Inflammatory macrophage treated with lipopolysaccharide for 1 hour (primary cell): ENCODE results near the gene UBE2M.
"Not testable (repeated sequence)": the region's sequence is repeated elsewhere in the genome, so short reads cannot be mapped to it uniquely, and the experiment has no call there.

ENCODE experiments used
- DNase-seq, 2 donors: peaks; one replicate each; pipeline ENCODE4 v3.0.0-alpha.2; 2020 to 2022

UBE2M gene

GRCh38 chr19:58511353-58512208, 46.8 kb downstream of the UBE2M start, which contains the start of gene SLC27A5:
SLC27A5 (minus strand) TSS chr19:58511992; CDS start chr19:58511955, 37 bp downstream.
- no peak for DNase-seq

GRCh38 chr19:58510084-58510862, 48.1 kb downstream of the UBE2M start:
- no peak for DNase-seq

GRCh38 chr19:58509731-58510083, 48.7 kb downstream of the UBE2M start:
- no peak for DNase-seq

GRCh38 chr19:58507602-58508223, 50.7 kb downstream of the UBE2M start:
- DNase-seq: not testable (repeated sequence)
